K562 (cell line): ENCODE data around the gene LRRC4B. TPM values are rescaled to one million over a fixed set of nuclear protein-coding genes. Genes with fewer than 3 reads are reported as not detected.

ENCODE experiments used
- ATAC-seq: fragments of 200-7000 bp; cut with Tn5 transposase; 3 replicates; pipeline ENCODE4 v1.9.1; 2020; ENCODE audit warnings: moderate library complexity
- BruUV-seq: library from RNA; stranded (reverse); fragments of 400-500 nt; replicated peaks from 2 replicates; lab custom pipeline; 2021; lab: Mats Ljungman, UMichigan
- CTCF ChIA-PET: fragments of 300-600 bp; formaldehyde crosslinking; extraction: SDS; loops from one replicate; lab custom pipeline; 2021; ENCODE audit warnings: low intra/inter-chr PET ratio; lab: Yijun Ruan, JAX
- POLR2A ChIA-PET: fragments of 300-600, 350-650 bp; sonication (Branson Sonifier 250); formaldehyde crosslinking; extraction: SDS; loops from one replicate; lab custom pipeline; 2021; ENCODE audit warnings: antibody characterized with exemption, inconsistent platforms; lab: Yijun Ruan, JAX
- DNase-seq, 4 experiments: peaks; one replicate each; pipeline versions ENCODE4 v3.0.0 to v3.0.0-alpha.2; 2011 to 2018; ENCODE audit warnings: low spot score in 3 of 4, mixed read lengths in 3 of 4; ENCODE audit errors: extremely low read depth in 1 of 4
- FAIRE-seq: peaks from 2 replicates; lab custom pipeline; 2011; peaks lifted over from hg19 to GRCh38; lab: Jason Lieb, UNC
- H2AFZ ChIP-seq: 2 replicates; pipeline ENCODE4 v1.6.0; 2011; ENCODE audit warnings: low read depth, low read length, control low read depth, inconsistent platforms
- H3K27ac ChIP-seq: fragments of 200-600 bp; 3 replicates; pipeline ENCODE4 v1.8.0; 2011; ENCODE audit warnings: low read depth, mild to moderate bottlenecking, control low read depth, inconsistent platforms, low read length, moderate library complexity, mixed read lengths; ENCODE audit errors: extremely low read depth
- H3K27me3 ChIP-seq, 2 experiments: fragments of 300-600 bp in 1 of 2; 2 replicates in 1 of 2; 3 replicates in 1 of 2; pipeline versions ENCODE4 v1.6.0 to v1.8.0; 2011; ENCODE audit warnings: inconsistent platforms in 2 of 2, low read length in 2 of 2, mild to moderate bottlenecking in 1 of 2, mixed read lengths in 1 of 2, moderate library complexity in 1 of 2; ENCODE audit not compliant: control insufficient read depth in 2 of 2, insufficient read depth in 2 of 2
- H3K36me3 ChIP-seq: fragments of 300-600 bp; 3 replicates; pipeline ENCODE4 v1.8.0; 2011; ENCODE audit warnings: mild to moderate bottlenecking, low read length, inconsistent platforms; ENCODE audit not compliant: control insufficient read depth, insufficient read depth
- H3K4me1 ChIP-seq, 2 experiments: fragments of 200-600 bp in 1 of 2; replicated peaks in 1 of 2; 2 replicates in 1 of 2; 3 replicates in 1 of 2; pipeline versions ENCODE4 v1.5.1 to v1.8.0; 2011; ENCODE audit warnings: inconsistent platforms in 2 of 2, low read length in 2 of 2, mild to moderate bottlenecking in 1 of 2, mixed read lengths in 1 of 2, moderate library complexity in 1 of 2; ENCODE audit not compliant: control insufficient read depth in 2 of 2, insufficient read depth in 2 of 2
- H3K4me2 ChIP-seq: 2 replicates; pipeline ENCODE4 v1.6.1; 2011; ENCODE audit warnings: low read length, control low read depth, inconsistent platforms, mixed read lengths; ENCODE audit not compliant: insufficient read depth
- H3K4me3 ChIP-seq: fragments of 200-600 bp; sonication (generic), shearing (Covaris generic); 2 replicates; pipeline ENCODE4 v1.5.1; 2016; ENCODE audit warnings: control low read depth, inconsistent platforms
- H3K79me2 ChIP-seq: fragments of 200-600 bp; 3 replicates; pipeline ENCODE4 v1.8.0; 2011; ENCODE audit warnings: low read length, inconsistent platforms; ENCODE audit not compliant: control insufficient read depth, insufficient read depth
- H3K9ac ChIP-seq, 2 experiments: 2 replicates each; pipeline versions ENCODE4 v1.6.0 to v1.6.1; 2011; ENCODE audit warnings: low read depth in 2 of 2, low read length in 2 of 2, control low read depth in 1 of 2, inconsistent platforms in 1 of 2, mild to moderate bottlenecking in 1 of 2, mixed read lengths in 1 of 2; ENCODE audit not compliant: insufficient read depth in 1 of 2
- H3K9me1 ChIP-seq: one replicate; pipeline ENCODE4 v1.6.0; 2011; ENCODE audit warnings: inconsistent platforms, mild to moderate bottlenecking, low read length, moderate library complexity; ENCODE audit not compliant: control insufficient read depth, insufficient read depth
- H3K9me3 ChIP-seq: replicated peaks from 2 replicates; pipeline ENCODE4 v1.5.1; 2011; ENCODE audit warnings: low read depth, low read length, inconsistent platforms; ENCODE audit not compliant: control insufficient read depth, insufficient read depth
- H4K20me1 ChIP-seq: replicated peaks from 2 replicates; pipeline ENCODE4 v1.6.1; 2011; ENCODE audit warnings: low read length, inconsistent platforms, mixed read lengths; ENCODE audit not compliant: control insufficient read depth, insufficient read depth
- CC2D1A ChIP-seq: fragments of 450-650 bp; IDR thresholded peaks from 2 replicates; pipeline ENCODE4 v1.6.1; 2017; ENCODE audit warnings: mild to moderate bottlenecking
- E2F5 ChIP-seq: sonication (generic); formaldehyde crosslinking; IDR thresholded peaks from 2 replicates; pipeline ENCODE4 v1.8.0; 2022; ENCODE audit warnings: mild to moderate bottlenecking, missing genetic modification reagents
- FOXA1 ChIP-seq: fragments of 450-650 bp; IDR thresholded peaks from 2 replicates; pipeline ENCODE4 v1.6.1; 2016; ENCODE audit warnings: mild to moderate bottlenecking, borderline replicate concordance
- HNRNPUL1 ChIP-seq: fragments of 200-400 bp; formaldehyde crosslinking; IDR thresholded peaks from 2 replicates; pipeline ENCODE4 v1.6.1; 2017; ENCODE audit warnings: low read length
- MAX ChIP-seq: sonication (generic); formaldehyde crosslinking; IDR thresholded peaks from 2 replicates; pipeline ENCODE4 v1.9.0; 2022; ENCODE audit warnings: mild to moderate bottlenecking, missing genetic modification reagents
- MLLT1 ChIP-seq, 2 experiments: fragments of 450-650 bp; IDR thresholded peaks; 2 replicates each; pipeline ENCODE4 v1.6.1; 2016
- RNF219 ChIP-seq: fragments of 250-450 bp; sonication (Bioruptor Pico); IDR thresholded peaks from 2 replicates; pipeline ENCODE4 v1.5.0; 2022; ENCODE audit warnings: mild to moderate bottlenecking
- ZNF41 ChIP-seq: fragments of 250-450 bp; sonication (Bioruptor Pico); conservative IDR thresholded peaks from 2 replicates; pipeline ENCODE4 v1.4.0; 2020; ENCODE audit warnings: mild to moderate bottlenecking
- WGBS: fragments of 100-300 bp; shearing (Covaris generic); methylation state at CpG from one replicate; pipeline ENCODE4 v1.1.6; 2016; ENCODE audit warnings: low coverage, mixed read lengths; ENCODE audit not compliant: insufficient coverage; ENCODE audit errors: missing lambda C conversion rate; 5-methylcytosine and 5-hydroxymethylcytosine counted together
- in situ Hi-C: fragments of 300-500 bp; cut with MboI; formaldehyde crosslinking; loops from 4 replicates; pipeline ENCODE4 v1.15.0; 2018; ENCODE audit warnings: inconsistent platforms, mixed read lengths
- intact Hi-C: fragments of 100-400 bp; cut with micrococcal nuclease; formaldehyde crosslinking; loops from 2 replicates; pipeline ENCODE4 v1.14.2; 2022
- polyA plus RNA-seq, 8 experiments: library from polyadenylated mRNA; depleted of rRNA in 4 of 8; stranded (reverse) in 5 of 8; unstranded in 3 of 8; fragments of >200 nt; fragmentation: Nextera tagmentation in 2 of 8; fragmentation: Illumina TruSeq in 1 of 8; extraction: Ambion mirVana in 2 of 8; extraction: Trizol in 1 of 8; gene quantifications; 2 replicates each; pipeline versions ENCODE4 v1.2.1 to v1.2.3, GENCODE V29; 2011 to 2014; ENCODE audit warnings: inconsistent platforms in 1 of 8, missing spikeins in 1 of 8
- total RNA-seq, 7 experiments: library from RNA; depleted of rRNA in 6 of 7; stranded (reverse); fragments of >200 nt in 6 of 7; fragmentation: Illumina TruSeq in 2 of 7; extraction: Trizol in 2 of 7; gene quantifications; 2 replicates each; pipeline versions ENCODE4 v1.2.1 to v1.2.3, GENCODE V29; 2011 to 2021; ENCODE audit warnings: low replicate concordance in 1 of 7

LRRC4B gene
- total and polyA plus RNA-seq, 9 of the 15 experiments (the other 6 are each of a cell fraction or from before 2014, with no cell fraction given), result 0.18 to 9.6 (median 2.9) TPM; not detected in 2

GRCh38 chr19:50558449-50558848 is 9.8 kb downstream of the LRRC4B start:
- H3K9me3 ChIP-seq, result no peaks in the 10 kb centered on the region
- H3K9ac ChIP-seq, result peak overlapping the region in 1 of 2 experiments; percentile 52; a peak in 2 of 4 replicates
- DNase-seq, result no peak
- BruUV-seq, result no TSS peak
- H2AFZ ChIP-seq, result no peak overlapping the region
- H4K20me1 ChIP-seq, result peaks cover 2% of the 10 kb centered on the region
- H3K27ac ChIP-seq, result no peak overlapping the region
- H3K27me3 ChIP-seq, result peaks cover 0 to 13% of the 10 kb centered on the region in 2 experiments; a peak in 2 of 5 replicates
- H3K4me2 ChIP-seq, result no peak overlapping the region
- 81% methylated on average over 13 of the region's 13 CpGs for WGBS
- CTCF ChIA-PET, result no interaction called here
- no peaks in the 10 kb centered on the region for H3K9me1 ChIP-seq
- TF ChIP-seq RNF219 (CRISPR knock-in tag), result no peak
- no peak for TF ChIP-seq ZNF41 (CRISPR knock-in tag)
- no peak for TF ChIP-seq HNRNPUL1
- TF ChIP-seq MLLT1 (IDR thresholded peaks at IDR 0.05), result 0 out of 4 replicates have a peak, but pooled peaks of 1 of the 2 experiments have one; percentile 30
- TF ChIP-seq FOXA1, result no peak
- no peak for TF ChIP-seq CC2D1A
- no peak for TF ChIP-seq E2F5 (CRISPR knock-in tag)
- 0 out of 2 replicates have a peak, but pooled peaks have one; percentile 27 for TF ChIP-seq MAX (CRISPR knock-in tag)
- FAIRE-seq, result peak; percentile 42
- POLR2A ChIA-PET, result no interaction called here
- H3K4me3 ChIP-seq, result no peak overlapping the region
- H3K36me3 ChIP-seq, result no peaks in the 10 kb centered on the region
- no peak for ATAC-seq
- H3K79me2 ChIP-seq, result no peaks in the 10 kb centered on the region
- in situ Hi-C loops, result no loop called here
- intact Hi-C loops, result no loop called here
- peaks cover 18 to 29% of the 10 kb centered on the region in 2 experiments for H3K4me1 ChIP-seq
